Daoy (cell line): Measurements from ENCODE around the gene EDAR. TPM values are rescaled to one million over a fixed set of nuclear protein-coding genes. Genes with fewer than 3 reads are reported as not detected.

Experiments used
- DNase-seq: peaks from one replicate; pipeline ENCODE4 v3.0.0-alpha.2; 2015; ENCODE audit warnings: low read depth
- total RNA-seq: library from RNA; depleted of rRNA; stranded (reverse); fragments of >200 nt; shearing (Covaris generic); gene quantifications from 2 replicates; pipeline ENCODE4 v1.2.3, GENCODE V29; 2014; rRNA removed

EDAR gene
- total RNA-seq, 1 experiment from 2014 or later = not detected

- no peak for DNase-seq
These were observed 135.6 kb downstream of the EDAR start for GRCh38 chr2:108853421-108853820.

- DNase-seq = no peak
These were observed 136.6 kb downstream of the EDAR start for GRCh38 chr2:108852375-108852774.

DNA sequence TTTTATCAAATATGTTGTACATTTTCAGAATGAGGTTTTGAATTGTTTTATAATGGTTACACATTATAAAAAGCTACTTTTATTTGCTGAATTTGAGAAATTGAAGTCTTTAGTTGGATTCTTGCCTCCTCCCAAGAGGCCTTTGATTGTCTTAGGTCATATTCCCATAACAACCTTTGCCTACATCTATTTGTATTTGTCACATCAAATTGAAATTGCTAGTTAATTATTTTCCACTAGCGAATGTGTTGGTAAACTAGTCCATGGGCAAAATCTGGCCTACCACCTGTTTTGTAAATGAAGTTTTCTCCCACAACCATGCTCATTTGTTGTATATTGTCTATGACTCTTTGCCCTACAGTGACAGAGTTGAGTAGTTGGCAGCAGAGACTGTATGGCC lies 142.0 kb downstream of the EDAR start:
- no peak for DNase-seq

DNA sequence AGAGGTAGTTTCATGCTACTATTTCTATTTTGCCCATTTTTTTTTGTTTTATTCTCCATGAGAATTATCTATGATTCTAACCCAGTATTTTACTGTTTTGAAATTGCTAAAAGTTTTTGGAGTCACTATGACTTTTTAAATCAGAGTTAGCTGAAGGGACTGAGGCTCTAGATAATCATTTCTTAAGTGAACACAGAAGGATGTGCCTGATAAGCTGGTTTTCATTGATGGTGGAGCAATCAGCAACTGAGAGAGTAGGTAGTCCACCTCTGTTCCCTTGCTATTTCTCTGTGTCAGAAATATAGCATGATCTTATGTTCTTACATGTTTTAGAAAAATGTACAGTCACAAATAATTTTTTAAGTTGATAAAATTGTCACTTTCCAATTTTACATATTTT lies 143.1 kb downstream of the EDAR start:
- no peak for DNase-seq

Other genes with a start within 250 kb of the EDAR start
- gene CCDC138, start 202.4 kb downstream of the EDAR start, total RNA-seq = 28.1 and 31.3 TPM in 2 replicates
- gene SH3RF3, start 140.0 kb upstream of the EDAR start, total RNA-seq = 3.0 and 3.3 TPM in 2 replicates